ENCODE data around the gene APC2.

- TF ChIP-seq CTCF (IDR thresholded peaks at IDR 0.05) (no peak), POLR2A (IDR thresholded peaks at IDR 0.05) (no peak)
Observed at GRCh38 chr19:1471515-1472160, 21.7 kb downstream of the APC2 start.

All from prostate gland (tissue), 2 donors.